ENCODE results near the gene ZP3.

ZP3 gene

GRCh38 chr7:76386691-76387260, 38.0 kb upstream of the ZP3 start:
- H3K27ac ChIP-seq = no peak overlapping the region
- TF ChIP-seq, protein P1, sequence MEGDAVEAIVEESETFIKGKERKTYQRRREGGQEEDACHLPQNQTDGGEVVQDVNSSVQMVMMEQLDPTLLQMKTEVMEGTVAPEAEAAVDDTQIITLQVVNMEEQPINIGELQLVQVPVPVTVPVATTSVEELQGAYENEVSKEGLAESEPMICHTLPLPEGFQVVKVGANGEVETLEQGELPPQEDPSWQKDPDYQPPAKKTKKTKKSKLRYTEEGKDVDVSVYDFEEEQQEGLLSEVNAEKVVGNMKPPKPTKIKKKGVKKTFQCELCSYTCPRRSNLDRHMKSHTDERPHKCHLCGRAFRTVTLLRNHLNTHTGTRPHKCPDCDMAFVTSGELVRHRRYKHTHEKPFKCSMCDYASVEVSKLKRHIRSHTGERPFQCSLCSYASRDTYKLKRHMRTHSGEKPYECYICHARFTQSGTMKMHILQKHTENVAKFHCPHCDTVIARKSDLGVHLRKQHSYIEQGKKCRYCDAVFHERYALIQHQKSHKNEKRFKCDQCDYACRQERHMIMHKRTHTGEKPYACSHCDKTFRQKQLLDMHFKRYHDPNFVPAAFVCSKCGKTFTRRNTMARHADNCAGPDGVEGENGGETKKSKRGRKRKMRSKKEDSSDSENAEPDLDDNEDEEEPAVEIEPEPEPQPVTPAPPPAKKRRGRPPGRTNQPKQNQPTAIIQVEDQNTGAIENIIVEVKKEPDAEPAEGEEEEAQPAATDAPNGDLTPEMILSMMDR (IDR thresholded peaks at IDR 0.05) = no peak
- TF ChIP-seq ZFX (IDR thresholded peaks at IDR 0.05; ENCODE audit: borderline replicate concordance) = no peak

- H3K27ac ChIP-seq = peak overlapping the region; percentile 53; the same call in 1 of the 2 replicates
These were observed 37.0 kb upstream of the ZP3 start for GRCh38 chr7:76387789-76388188.

DNA sequence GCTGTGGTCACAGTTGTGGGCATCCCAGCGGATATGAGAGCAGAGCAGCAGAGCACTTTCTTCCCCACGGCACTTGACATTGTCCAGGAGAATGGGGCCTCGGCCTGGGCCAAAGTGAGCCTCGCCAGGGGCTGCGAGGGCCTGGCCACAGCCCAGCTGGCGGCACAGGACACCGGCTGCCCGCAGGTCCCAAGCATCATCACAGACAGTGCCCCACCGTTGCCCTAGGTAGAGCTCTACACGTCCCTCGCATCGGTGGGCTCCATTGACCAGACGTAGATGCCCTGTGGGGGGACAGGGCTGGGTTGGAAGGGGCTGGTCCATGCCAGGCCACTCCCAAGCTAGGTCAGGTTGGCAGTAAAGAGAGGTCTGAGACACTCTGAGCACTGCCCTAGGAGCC, 34.7 kb upstream of the ZP3 start:
- 0 out of 2 replicates have a peak overlapping the region, but pooled peaks have one; percentile 53 for H3K27ac ChIP-seq
- no peak for TF ChIP-seq ZFX (IDR thresholded peaks at IDR 0.05; ENCODE audit: borderline replicate concordance)
- TF ChIP-seq, protein P1 (IDR thresholded peaks at IDR 0.05) = no peak

DNA sequence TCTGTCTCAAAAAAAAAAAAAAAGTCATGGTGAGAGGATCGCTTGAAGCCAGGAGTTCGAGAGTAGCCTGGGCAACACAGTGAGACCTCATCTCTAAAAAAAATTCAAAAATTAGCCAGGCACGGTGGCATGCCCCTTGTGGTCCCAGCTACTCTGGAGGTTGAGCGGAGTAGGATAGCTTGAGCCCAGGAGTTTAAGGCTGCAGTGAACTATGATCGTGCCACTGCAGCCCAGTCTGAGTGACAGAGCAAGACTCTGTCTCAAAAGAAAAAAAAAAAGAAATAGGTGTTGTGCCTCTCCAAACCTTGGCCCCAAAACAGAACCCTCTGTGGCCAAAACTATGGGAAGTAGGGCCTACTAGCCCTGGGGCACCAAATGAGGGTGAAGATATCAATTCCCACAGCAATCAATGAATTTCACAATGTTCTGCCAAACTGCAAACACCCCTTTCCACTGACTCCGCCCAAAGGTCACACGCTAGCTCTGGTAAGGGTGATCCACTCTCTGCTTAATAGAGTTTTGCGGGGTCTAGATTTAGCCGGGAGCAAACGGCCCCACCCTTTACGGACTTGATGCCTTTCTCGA, 32.1 kb upstream of the ZP3 start:
- TF ChIP-seq, protein P1 (IDR thresholded peaks at IDR 0.05) = no peak
- TF ChIP-seq ZFX (IDR thresholded peaks at IDR 0.05; ENCODE audit: borderline replicate concordance) = no peak

DNA sequence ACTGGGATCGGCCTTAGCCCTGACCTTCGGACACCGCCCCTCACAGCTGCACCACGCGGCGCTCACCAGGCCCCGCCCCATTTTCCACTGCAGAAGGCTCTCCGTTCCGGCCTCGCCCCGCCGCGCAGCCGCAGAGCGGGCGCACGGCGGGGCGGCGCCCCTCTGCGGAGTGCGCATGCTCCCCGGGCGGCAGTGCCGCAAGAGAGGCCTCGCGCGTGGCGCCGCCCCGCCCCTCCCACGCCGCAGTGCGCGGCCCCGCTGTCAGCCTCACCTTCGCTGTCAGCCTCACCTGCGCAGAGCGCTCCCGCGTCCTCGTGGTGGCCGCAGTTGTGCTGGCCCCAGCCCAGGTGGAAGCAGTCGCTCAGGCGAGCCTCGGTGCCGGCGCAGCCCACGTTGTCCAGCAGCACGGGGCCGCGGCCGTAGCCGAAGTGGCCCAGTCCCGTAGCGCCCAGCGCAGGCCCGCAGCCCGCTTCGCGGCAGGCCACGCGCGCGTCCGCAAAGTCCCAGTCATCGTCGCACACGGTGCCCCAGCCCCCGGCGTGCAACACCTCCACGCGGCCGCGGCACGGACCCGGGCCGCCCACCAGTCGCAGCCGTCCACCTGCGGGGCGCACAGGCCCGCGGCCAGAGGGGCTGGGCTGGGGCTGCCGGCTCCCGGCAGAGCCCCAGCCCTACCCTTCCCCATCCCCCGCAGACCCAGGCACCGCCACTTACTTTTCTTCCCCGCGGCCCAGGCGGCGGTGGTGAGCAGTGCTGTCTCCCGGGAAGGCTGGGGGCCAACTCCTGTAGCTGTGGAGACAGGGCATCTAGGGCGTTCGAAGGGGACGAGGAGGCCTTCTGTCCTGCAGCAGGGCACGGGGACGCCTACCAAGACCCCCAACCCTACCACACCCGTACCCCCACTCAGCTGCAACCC, 31.4 kb upstream of the ZP3 start:
- peak overlapping the region; percentile 91 for H3K27ac ChIP-seq
- TF ChIP-seq, protein P1 (IDR thresholded peaks at IDR 0.05) = peak; percentile 39; the same call in 1 of the 2 replicates
- TF ChIP-seq ZFX (IDR thresholded peaks at IDR 0.05; ENCODE audit: borderline replicate concordance) = no peak

More for the DNA sequence above, 32.1 kb upstream of the ZP3 start:
- H3K27ac ChIP-seq = peak overlapping the region; percentile 91

DNA sequence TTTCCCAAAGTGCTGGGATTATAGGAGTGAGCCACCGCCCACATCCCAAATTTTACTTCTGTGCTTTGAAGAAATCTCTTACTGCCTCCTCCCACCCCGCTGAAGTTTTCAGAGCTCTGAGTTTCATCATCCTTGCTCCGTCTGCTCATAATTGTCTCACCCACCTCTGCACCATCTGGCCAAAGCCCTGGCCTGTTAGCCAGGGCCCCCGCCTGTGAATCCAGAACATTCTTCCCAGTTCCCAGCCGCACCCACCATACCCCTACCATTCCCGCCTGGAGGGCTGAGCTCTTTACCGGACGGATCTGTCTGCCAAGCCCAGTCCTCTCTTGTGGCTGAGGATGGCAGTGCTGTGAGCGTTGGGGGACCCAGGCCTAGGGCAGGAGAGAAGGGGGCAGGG, 29.8 kb upstream of the ZP3 start:
- peak overlapping the region; percentile 76 for H3K27ac ChIP-seq

GRCh38 chr7:76395605-76395964, 29.2 kb upstream of the ZP3 start:
- H3K27ac ChIP-seq = peak overlapping the region; percentile 76

More for the DNA sequence above, 29.8 kb upstream of the ZP3 start:
- TF ChIP-seq, protein P1 (IDR thresholded peaks at IDR 0.05) = no peak
- TF ChIP-seq ZFX (IDR thresholded peaks at IDR 0.05; ENCODE audit: borderline replicate concordance) = no peak
